H1 (cell line): ENCODE measurements around the gene PLCB3. TPM values are rescaled to one million over a fixed set of nuclear protein-coding genes. Genes with fewer than 3 reads are reported as not detected.

Source experiments
- CTCF ChIA-PET: fragments of 300-600 bp; sonication (Branson Sonifier 250); formaldehyde crosslinking; loops from one replicate; lab custom pipeline; 2021; ENCODE audit not compliant: partially characterized antibody; lab: Charles Lee
- POLR2A ChIA-PET: fragments of 300-600 bp; sonication (Branson Sonifier 250); formaldehyde crosslinking; loops from one replicate; lab custom pipeline; 2021; ENCODE audit warnings: inconsistent platforms; ENCODE audit not compliant: partially characterized antibody; lab: Charles Lee
- DNase-seq, 2 experiments: peaks; one replicate each; pipeline versions ENCODE4 v3.0.0 to v3.0.0-alpha.2; 2010 to 2022; ENCODE audit warnings: low spot score in 2 of 2, low read depth in 1 of 2, mixed read lengths in 1 of 2
- FAIRE-seq: peaks from 2 replicates; lab custom pipeline; 2011; peaks lifted over from hg19 to GRCh38; lab: Jason Lieb, UNC
- H2AFZ ChIP-seq: 2 replicates; pipeline ENCODE4 v1.8.1; 2012; ENCODE audit warnings: low read length, inconsistent platforms
- H2AK5ac ChIP-seq: 2 replicates; pipeline ENCODE4 v1.6.1; 2013; ENCODE audit warnings: low read depth, low read length
- H2BK120ac ChIP-seq: replicated peaks from 2 replicates; pipeline ENCODE3; 2013; ENCODE audit warnings: low read depth, low read length, inconsistent platforms
- H2BK12ac ChIP-seq: 2 replicates; pipeline ENCODE4 v1.6.1; 2013; ENCODE audit warnings: low read depth, low read length
- H2BK15ac ChIP-seq: 2 replicates; pipeline ENCODE4 v1.6.1; 2013; ENCODE audit warnings: low read length
- H2BK20ac ChIP-seq: 2 replicates; pipeline ENCODE4 v1.6.1; 2013; ENCODE audit warnings: low read length
- H2BK5ac ChIP-seq: 2 replicates; pipeline ENCODE4 v1.6.1; 2013; ENCODE audit warnings: low read depth, low read length
- H3K14ac ChIP-seq: 2 replicates; pipeline ENCODE4 v1.6.1; 2013; ENCODE audit warnings: inconsistent platforms; ENCODE audit not compliant: insufficient read length
- H3K18ac ChIP-seq: 2 replicates; pipeline ENCODE4 v1.6.1; 2013; ENCODE audit warnings: low read length; ENCODE audit errors: extremely low read depth
- H3K23ac ChIP-seq: 2 replicates; pipeline ENCODE4 v1.6.1; 2013; ENCODE audit warnings: inconsistent platforms; ENCODE audit not compliant: insufficient read length
- H3K23me2 ChIP-seq: 2 replicates; pipeline ENCODE4 v1.6.1; 2013; ENCODE audit warnings: low read depth, low read length
- H3K27ac ChIP-seq: 2 replicates; pipeline ENCODE4 v1.6.1; 2011; ENCODE audit warnings: low read depth, low read length, inconsistent platforms
- H3K27me3 ChIP-seq, 4 experiments: replicated peaks in 1 of 4; 1 replicate in 1 of 4; 2 replicates in 3 of 4; pipeline versions ENCODE4 v1.6.1 to v1.8.1; 2011 to 2013; ENCODE audit warnings: low read length in 3 of 4, mild to moderate bottlenecking in 3 of 4, inconsistent platforms in 2 of 4, mixed read lengths in 2 of 4, moderate library complexity in 1 of 4; ENCODE audit not compliant: control insufficient read depth in 3 of 4, insufficient read depth in 3 of 4; ENCODE audit errors: extremely low read depth in 1 of 4
- H3K36me3 ChIP-seq, 4 experiments: 2 replicates each; pipeline versions ENCODE4 v1.6.1 to v1.8.1; 2011 to 2013; ENCODE audit warnings: mild to moderate bottlenecking in 4 of 4, low read length in 3 of 4, moderate library complexity in 2 of 4, control low read depth in 1 of 4, inconsistent platforms in 1 of 4; ENCODE audit not compliant: insufficient read depth in 4 of 4, control insufficient read depth in 2 of 4
- H3K4ac ChIP-seq: replicated peaks from 2 replicates; pipeline ENCODE3; 2013; ENCODE audit warnings: low read length, low read depth, mixed read lengths, inconsistent platforms; ENCODE audit not compliant: insufficient read length
- H3K4me1 ChIP-seq, 4 experiments: replicated peaks in 1 of 4; 1 replicate in 1 of 4; 2 replicates in 3 of 4; pipeline versions ENCODE4 v1.6.1 to v1.8.1; 2011 to 2013; ENCODE audit warnings: low read length in 3 of 4, inconsistent platforms in 2 of 4, mixed read lengths in 1 of 4; ENCODE audit not compliant: insufficient read depth in 4 of 4, control insufficient read depth in 3 of 4
- H3K4me2 ChIP-seq, 2 experiments: 2 replicates each; pipeline versions ENCODE4 v1.6.1 to v1.8.1; 2011 to 2013; ENCODE audit warnings: low read depth in 2 of 2, low read length in 2 of 2, control low read depth in 1 of 2, inconsistent platforms in 1 of 2, mild to moderate bottlenecking in 1 of 2; ENCODE audit not compliant: insufficient read depth in 1 of 2
- H3K4me3 ChIP-seq, 4 experiments: fragments of 200-600, 300-600 bp in 1 of 4; sonication (generic), shearing (Covaris generic), sonication (Bioruptor Twin) in 1 of 4; 2 replicates each; pipeline versions ENCODE4 v1.5.1 to v1.8.1; 2011 to 2016; ENCODE audit warnings: low read length in 4 of 4, low read depth in 3 of 4, control low read depth in 2 of 4, inconsistent platforms in 2 of 4, mild to moderate bottlenecking in 2 of 4, mixed read lengths in 1 of 4, moderate library complexity in 1 of 4; ENCODE audit not compliant: insufficient read depth in 2 of 4; ENCODE audit errors: extremely low read depth in 1 of 4
- H3K56ac ChIP-seq: replicated peaks from 2 replicates; pipeline ENCODE3; 2013; ENCODE audit warnings: low read depth, mild to moderate bottlenecking, mixed read lengths, low read length, inconsistent platforms; ENCODE audit not compliant: insufficient read length
- H3K79me1 ChIP-seq: 2 replicates; pipeline ENCODE4 v1.6.1; 2013; ENCODE audit warnings: low read depth, low read length, control low read depth
- H3K79me2 ChIP-seq, 2 experiments: 2 replicates each; pipeline versions ENCODE4 v1.6.1 to v1.8.1; 2012 to 2013; ENCODE audit warnings: low read length in 2 of 2, mild to moderate bottlenecking in 2 of 2, inconsistent platforms in 1 of 2; ENCODE audit not compliant: insufficient read depth in 2 of 2, control insufficient read depth in 1 of 2
- H3K9ac ChIP-seq, 4 experiments: replicated peaks in 1 of 4; 1 replicate in 1 of 4; 2 replicates in 3 of 4; pipeline versions ENCODE4 v1.6.1 to v1.8.1; 2011 to 2013; ENCODE audit warnings: low read depth in 3 of 4, low read length in 3 of 4, control low read depth in 2 of 4, mild to moderate bottlenecking in 2 of 4, moderate library complexity in 2 of 4, inconsistent platforms in 1 of 4; ENCODE audit errors: extremely low read depth in 1 of 4
- H3K9me3 ChIP-seq, 2 experiments: 2 replicates each; pipeline versions ENCODE4 v1.6.1 to v1.8.1; 2012 to 2013; ENCODE audit warnings: mild to moderate bottlenecking in 2 of 2, moderate library complexity in 2 of 2, control low read depth in 1 of 2, inconsistent platforms in 1 of 2, low read depth in 1 of 2, low read length in 1 of 2, mixed read lengths in 1 of 2; ENCODE audit not compliant: insufficient read depth in 2 of 2
- H4K20me1 ChIP-seq, 2 experiments: replicated peaks in 1 of 2; 2 replicates each; pipeline versions ENCODE3 to v1.8.1; 2011 to 2013; ENCODE audit warnings: inconsistent platforms in 2 of 2, low read length in 2 of 2, mild to moderate bottlenecking in 1 of 2; ENCODE audit not compliant: insufficient read depth in 2 of 2, control insufficient read depth in 1 of 2
- H4K5ac ChIP-seq: 2 replicates; pipeline ENCODE4 v1.6.1; 2013; ENCODE audit warnings: low read length, low read depth, mixed read lengths, inconsistent platforms; ENCODE audit not compliant: insufficient read length
- H4K8ac ChIP-seq: 2 replicates; pipeline ENCODE4 v1.8.0; 2013; ENCODE audit warnings: mild to moderate bottlenecking, moderate library complexity, low read length, inconsistent platforms; ENCODE audit not compliant: insufficient read depth; ENCODE audit errors: extremely low read depth
- H4K91ac ChIP-seq: replicated peaks from 2 replicates; pipeline ENCODE3; 2013; ENCODE audit warnings: low read length, mixed read lengths, inconsistent platforms; ENCODE audit not compliant: insufficient read length
- WGBS, 2 experiments: shearing (Covaris generic) in 1 of 2; methylation state at CpG; one replicate each; pipeline versions ENCODE4 v1.1.6 to v1.1.7; 2013 to 2015; ENCODE audit warnings: low lambda C conversion rate in 2 of 2, mixed read lengths in 2 of 2, inconsistent platforms in 1 of 2, low coverage in 1 of 2, missing lambda C conversion rate in 1 of 2; ENCODE audit not compliant: insufficient replicate concordance in 2 of 2, insufficient coverage in 1 of 2, insufficient read length in 1 of 2; ENCODE audit errors: extremely low coverage in 1 of 2, missing lambda C conversion rate in 1 of 2; 5-methylcytosine and 5-hydroxymethylcytosine counted together
- polyA plus RNA-seq, 7 experiments: library from polyadenylated mRNA; depleted of rRNA in 3 of 7; stranded (reverse) in 5 of 7; unstranded in 2 of 7; fragments of >200 nt in 5 of 7; fragments of 200-250 nt in 2 of 7; gene quantifications; 1 replicate in 5 of 7; 2 replicates in 1 of 7; 4 replicates in 1 of 7; pipeline versions ENCODE4 v1.2.1 to v1.2.3, GENCODE V29; 2011 to 2013; ENCODE audit warnings: missing spikeins in 2 of 7, mixed read lengths in 2 of 7
- total RNA-seq: library from RNA; stranded (reverse); fragmentation: NEBNext Ultra II Directional; extraction: Animal tissue kit (Norgen Biotek cat#: 25700); gene quantifications from 2 replicates; pipeline ENCODE4 v1.2.1, GENCODE V29; 2021

The PLCB3 gene
- total and polyA plus RNA-seq, 2 of the 8 experiments (the other 6 are each of a cell fraction or from before 2014, with no cell fraction given) = 47.2 to 104 TPM

GRCh38 chr11:64304316-64305072, 53.2 kb downstream of the PLCB3 start:
- H3K9me3 ChIP-seq = no peaks in the 10 kb centered on the region; a peak in 1 of 4 replicates
- peak overlapping the region; percentile 87 for H3K27ac ChIP-seq
- H2BK15ac ChIP-seq = peak overlapping the region; percentile 53; the same call in 1 of the 2 replicates
- H2BK120ac ChIP-seq = peak overlapping the region; percentile 92
- peak overlapping the region; percentile 38 to 74 for H3K4me2 ChIP-seq
- ChIA-PET POLR2A (interaction anchor here (1.0 to 5.6 kb wide), 24 partner anchors 8 to 385 kb away, joined by 3 to 57 read pairs (median 6); partner anchors contain the start of genes BAD, FERMT3, FKBP2 and GPR137), CTCF (interaction anchor here (0.7 to 20.8 kb wide), 23 partner anchors 9 to 340 kb away, joined by 3 to 614 read pairs (median 4); partner anchors contain the start of genes BAD, CCDC88B, FERMT3 and GPR137)
- peaks cover 13 to 30% (median 18%) of the 10 kb centered on the region in 4 experiments for H3K27me3 ChIP-seq
- peaks cover 0 to 17% of the 10 kb centered on the region in 2 experiments; a peak in 2 of 4 replicates for H3K79me2 ChIP-seq
- peak overlapping the region; percentile 99 for H4K5ac ChIP-seq
- no peak overlapping the region for H2AFZ ChIP-seq
- H4K20me1 ChIP-seq = peaks cover 2 to 3% of the 10 kb centered on the region in 2 experiments
- H3K14ac ChIP-seq = no peak overlapping the region
- H3K4ac ChIP-seq = peak overlapping the region; percentile 83
- peaks cover 3 to 21% (median 18%) of the 10 kb centered on the region in 4 experiments; a peak in 6 of 7 replicates for H3K4me1 ChIP-seq
- H3K18ac ChIP-seq = peak overlapping the region; percentile 99
- peak overlapping the region; percentile 30; the same call in 1 of the 2 replicates for H2AK5ac ChIP-seq
- peak overlapping the region in 3 of 4 experiments; percentile 73 to 88 (median 85); a peak in 6 of 7 replicates for H3K9ac ChIP-seq
- peak overlapping the region; percentile 97 for H4K8ac ChIP-seq
- H3K36me3 ChIP-seq = no peaks in the 10 kb centered on the region; a peak in 1 of 8 replicates
- peak; percentile 55 for FAIRE-seq
- H4K91ac ChIP-seq = peak overlapping the region; percentile 98
- H3K23me2 ChIP-seq = peaks cover 15% of the 10 kb centered on the region; the same call in 1 of the 2 replicates
- H3K4me3 ChIP-seq = peak overlapping the region; percentile 48 to 71 (median 58)
- peak overlapping the region; percentile 80 for H2BK12ac ChIP-seq
- peak; percentile 86 to 99 for DNase-seq
- peak overlapping the region; percentile 80; the same call in 1 of the 2 replicates for H2BK20ac ChIP-seq
- WGBS, 2 experiments = 1% methylated on average over 46 of the region's 46 CpGs; no CpG with 5 or more reads in 1 of the 2 experiments
- peak overlapping the region; percentile 97 for H3K56ac ChIP-seq
- H3K23ac ChIP-seq = no peak overlapping the region
- H2BK5ac ChIP-seq = peak overlapping the region; percentile 98
- peaks cover 11% of the 10 kb centered on the region; the same call in 1 of the 2 replicates for H3K79me1 ChIP-seq
